Measurements from ENCODE around the gene GLRX5.
A peak's percentile ranks its signal among the peaks of the same experiment; 100 is the strongest.

GLRX5 gene

DNA sequence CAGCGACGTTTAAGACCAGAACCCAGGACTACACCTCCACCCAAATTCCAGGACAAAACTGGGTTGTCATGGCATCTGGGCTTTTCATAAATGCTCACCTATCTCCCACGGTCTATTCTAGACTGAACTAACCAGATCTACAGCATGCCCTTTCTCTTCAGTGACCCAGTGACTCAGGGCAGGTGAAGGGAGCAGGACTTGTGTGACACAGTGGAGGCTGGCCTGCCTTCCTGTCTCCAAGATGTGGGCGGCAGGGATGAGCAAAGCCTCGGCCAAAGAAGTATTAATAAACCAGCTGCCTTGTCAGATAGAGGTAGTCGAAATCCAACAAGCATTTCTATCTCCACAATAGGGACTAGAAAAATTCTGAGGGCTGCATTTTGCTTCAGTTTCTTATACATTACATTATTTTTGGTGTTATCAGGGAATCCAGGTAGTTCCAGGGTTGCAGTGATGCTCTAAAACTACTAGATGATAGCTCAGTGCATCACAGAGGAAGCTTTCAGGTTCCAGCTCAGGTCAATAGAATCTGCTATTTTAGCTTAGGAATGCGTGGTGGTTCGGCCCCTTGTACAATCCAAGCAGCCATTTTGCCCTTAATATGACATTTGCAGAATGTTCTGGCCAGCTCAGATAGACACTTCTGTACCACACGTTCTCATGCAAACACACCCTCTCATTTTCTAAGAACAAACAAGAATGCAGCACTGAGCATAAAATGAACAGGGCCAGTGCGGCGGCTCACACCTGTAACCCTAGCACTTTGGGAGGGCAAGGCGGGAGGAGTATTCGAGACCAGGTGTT is 4.2 kb upstream of the GLRX5 start:
- Histone ChIP-seq H3K27me3 (ENCODE audit: insufficient read depth, low read length) (no peaks in the 10 kb centered on the region; the same call in 1 of the 2 replicates), H3K9ac (ENCODE audit: low read depth, low read length) (no peak overlapping the region), H3K27ac (ENCODE audit: low read depth, low read length) (no peak overlapping the region), H3K4me3 (ENCODE audit: low read length) (no peak overlapping the region), H3K4me1 (ENCODE audit: insufficient read depth, low read length) (peaks cover 12% of the 10 kb centered on the region), H3K36me3 (ENCODE audit: insufficient read depth, low read length) (peaks cover 35% of the 10 kb centered on the region), H3K9me3 (ENCODE audit: insufficient read depth, low read depth, low read length) (no peaks in the 10 kb centered on the region)
- WGBS: 90% methylated on average over 12 of the region's 13 CpGs

DNA sequence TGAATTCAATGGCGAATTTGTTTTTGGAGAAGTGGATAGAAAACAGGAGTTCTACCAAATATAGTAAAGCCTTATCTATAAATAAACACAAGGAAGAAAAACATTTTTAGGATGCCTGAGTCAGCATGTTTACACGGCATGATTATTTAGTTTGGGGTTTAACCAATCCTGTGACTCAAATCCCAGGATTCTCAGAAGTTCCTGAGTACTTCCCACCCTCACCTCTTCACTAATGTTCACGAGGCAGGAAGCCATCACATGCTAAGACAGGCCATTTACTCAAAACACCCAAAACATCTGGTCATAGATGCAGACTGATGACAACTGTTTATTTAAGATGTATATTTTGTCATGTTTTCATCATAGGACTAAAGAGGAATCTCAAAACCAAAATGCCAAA is 3.4 kb upstream of the GLRX5 start:
- H3K9ac ChIP-seq (ENCODE audit: low read depth, low read length): no peak overlapping the region
- 91% methylated on average over 3 of the region's 3 CpGs for WGBS
- no peaks in the 10 kb centered on the region for H3K9me3 ChIP-seq (ENCODE audit: insufficient read depth, low read depth, low read length)
- H3K27me3 ChIP-seq (ENCODE audit: insufficient read depth, low read length): no peaks in the 10 kb centered on the region; the same call in 1 of the 2 replicates
- peaks cover 35% of the 10 kb centered on the region for H3K36me3 ChIP-seq (ENCODE audit: insufficient read depth, low read length)
- no peak overlapping the region for H3K4me3 ChIP-seq (ENCODE audit: low read length)
- no peak overlapping the region for H3K27ac ChIP-seq (ENCODE audit: low read depth, low read length)
- peaks cover 19% of the 10 kb centered on the region for H3K4me1 ChIP-seq (ENCODE audit: insufficient read depth, low read length)

DNA sequence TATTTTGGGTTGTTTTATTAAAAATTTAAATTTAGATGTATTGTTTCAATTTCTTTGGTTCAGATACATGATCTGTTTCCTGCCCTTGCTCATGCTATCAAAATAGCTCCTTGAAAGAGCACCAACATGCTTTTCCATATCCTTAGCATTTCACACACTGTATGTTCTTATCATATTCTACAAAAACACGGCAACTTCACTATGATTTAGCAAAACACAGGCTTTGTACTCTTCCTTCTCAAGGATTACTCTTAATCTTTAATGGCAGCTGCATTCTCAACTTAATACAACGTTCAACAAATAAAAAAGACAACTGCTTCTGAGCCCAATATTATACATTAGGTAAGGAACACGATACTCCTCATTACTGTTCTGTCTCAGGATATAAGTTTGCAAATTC is 2.9 kb upstream of the GLRX5 start:
- no peak overlapping the region for H3K27ac ChIP-seq (ENCODE audit: low read depth, low read length)
- H3K9ac ChIP-seq (ENCODE audit: low read depth, low read length): no peak overlapping the region
- H3K27me3 ChIP-seq (ENCODE audit: insufficient read depth, low read length): no peaks in the 10 kb centered on the region; the same call in 1 of the 2 replicates
- peaks cover 24% of the 10 kb centered on the region for H3K4me1 ChIP-seq (ENCODE audit: insufficient read depth, low read length)
- H3K4me3 ChIP-seq (ENCODE audit: low read length): peak overlapping the region; percentile 94
- 79% methylated on average over 3 of the region's 3 CpGs for WGBS
- peaks cover 35% of the 10 kb centered on the region for H3K36me3 ChIP-seq (ENCODE audit: insufficient read depth, low read length)
- no peaks in the 10 kb centered on the region for H3K9me3 ChIP-seq (ENCODE audit: insufficient read depth, low read depth, low read length)

DNA sequence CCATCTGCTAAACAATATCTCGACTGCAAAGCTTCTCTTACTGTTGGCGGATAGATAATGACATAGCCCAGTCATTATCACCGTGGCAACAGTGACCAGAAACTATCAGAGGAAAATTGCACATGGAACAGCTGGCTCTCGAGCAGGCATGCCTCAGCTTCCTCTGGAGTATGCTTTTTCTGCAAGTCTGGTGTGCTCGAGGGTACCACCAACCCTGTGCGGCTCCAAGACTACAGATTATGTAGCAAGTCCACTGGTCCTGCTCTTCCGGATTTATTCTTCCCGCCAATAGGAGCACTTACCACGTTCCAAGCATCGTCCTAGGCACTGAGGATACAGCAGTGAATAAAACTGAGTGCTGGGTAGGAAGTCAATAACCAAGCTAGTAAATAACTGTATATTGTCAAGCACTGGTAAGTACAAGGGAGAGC is 1.4 kb upstream of the GLRX5 start:
- Histone ChIP-seq H3K4me3 (ENCODE audit: low read length) (peak overlapping the region; percentile 94), H3K9ac (ENCODE audit: low read depth, low read length) (peak overlapping the region; percentile 82), H3K27ac (ENCODE audit: low read depth, low read length) (peak overlapping the region; percentile 34; the same call in 1 of the 2 replicates), H3K9me3 (ENCODE audit: insufficient read depth, low read depth, low read length) (no peaks in the 10 kb centered on the region), H3K4me1 (ENCODE audit: insufficient read depth, low read length) (peaks cover 28% of the 10 kb centered on the region), H3K36me3 (ENCODE audit: insufficient read depth, low read length) (peaks cover 35% of the 10 kb centered on the region), H3K27me3 (ENCODE audit: insufficient read depth, low read length) (no peaks in the 10 kb centered on the region; the same call in 1 of the 2 replicates)
- 23% methylated on average over 10 of the region's 10 CpGs for WGBS

DNA sequence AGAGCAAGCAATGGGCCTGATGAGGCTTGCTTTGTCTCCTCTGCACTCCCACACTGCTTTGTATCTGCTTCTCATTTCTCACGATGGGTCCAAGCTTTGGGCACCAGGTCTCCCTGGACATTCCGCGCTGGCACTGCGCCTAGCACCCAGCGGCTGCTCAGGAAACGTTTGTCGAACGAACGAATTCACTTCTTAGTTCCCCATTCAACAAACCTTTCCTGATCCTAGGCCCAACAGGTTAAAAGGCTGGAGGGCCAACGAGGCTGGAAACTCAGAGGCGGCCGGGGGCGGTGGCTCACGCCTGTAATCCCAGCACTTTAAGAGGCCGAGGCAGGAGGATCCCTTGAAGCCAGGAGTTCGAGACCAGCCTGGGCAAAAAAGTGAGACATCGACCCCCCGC is 1.0 kb upstream of the GLRX5 start:
- WGBS: under 1% methylated on average over 18 of the region's 18 CpGs
- Histone ChIP-seq H3K27me3 (ENCODE audit: insufficient read depth, low read length) (no peaks in the 10 kb centered on the region; the same call in 1 of the 2 replicates), H3K36me3 (ENCODE audit: insufficient read depth, low read length) (peaks cover 35% of the 10 kb centered on the region), H3K4me3 (ENCODE audit: low read length) (peak overlapping the region; percentile 94), H3K27ac (ENCODE audit: low read depth, low read length) (peak overlapping the region; percentile 88; the same call in 1 of the 2 replicates), H3K4me1 (ENCODE audit: insufficient read depth, low read length) (peaks cover 28% of the 10 kb centered on the region), H3K9ac (ENCODE audit: low read depth, low read length) (peak overlapping the region; percentile 82), H3K9me3 (ENCODE audit: insufficient read depth, low read depth, low read length) (no peaks in the 10 kb centered on the region)

DNA sequence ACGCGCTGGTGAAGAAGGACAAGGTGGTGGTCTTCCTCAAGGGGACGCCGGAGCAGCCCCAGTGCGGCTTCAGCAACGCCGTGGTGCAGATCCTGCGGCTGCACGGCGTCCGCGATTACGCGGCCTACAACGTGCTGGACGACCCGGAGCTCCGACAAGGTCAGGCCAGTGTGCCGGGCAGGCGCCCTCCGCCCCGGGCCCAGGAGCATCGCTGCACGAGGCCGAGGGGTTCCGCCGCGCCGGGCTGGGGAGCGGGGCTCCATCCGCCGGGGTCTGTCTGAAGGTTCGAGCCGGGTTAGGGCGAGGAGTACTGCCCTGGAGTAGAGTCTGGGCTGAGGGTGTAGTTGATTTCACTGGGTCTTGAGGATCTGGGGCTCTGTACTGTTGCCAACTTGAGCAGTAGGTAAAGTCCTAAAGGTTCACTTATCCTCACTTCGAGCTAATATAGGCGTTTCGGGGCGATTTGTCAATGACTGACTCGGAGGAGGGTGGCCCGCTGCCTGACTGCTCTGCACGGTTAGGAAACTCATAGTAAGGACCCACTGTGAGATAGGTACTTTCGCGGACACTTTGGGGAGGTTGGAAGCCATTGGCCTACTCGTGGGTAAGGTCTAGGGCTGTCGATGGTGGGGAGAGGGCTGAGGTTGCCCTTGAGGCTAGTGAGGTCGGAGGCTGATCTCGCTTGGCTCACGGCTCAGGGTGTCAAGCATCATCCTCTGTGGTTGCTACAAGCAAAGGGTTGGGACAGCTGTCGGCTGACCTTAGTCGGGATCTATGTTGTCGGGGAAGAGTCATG is 574 bp downstream of the GLRX5 start:
- Histone ChIP-seq H3K36me3 (ENCODE audit: insufficient read depth, low read length) (peaks cover 29% of the 10 kb centered on the region), H3K27ac (ENCODE audit: low read depth, low read length) (no peak overlapping the region)
- WGBS: 3% methylated on average over 52 of the region's 52 CpGs

DNA sequence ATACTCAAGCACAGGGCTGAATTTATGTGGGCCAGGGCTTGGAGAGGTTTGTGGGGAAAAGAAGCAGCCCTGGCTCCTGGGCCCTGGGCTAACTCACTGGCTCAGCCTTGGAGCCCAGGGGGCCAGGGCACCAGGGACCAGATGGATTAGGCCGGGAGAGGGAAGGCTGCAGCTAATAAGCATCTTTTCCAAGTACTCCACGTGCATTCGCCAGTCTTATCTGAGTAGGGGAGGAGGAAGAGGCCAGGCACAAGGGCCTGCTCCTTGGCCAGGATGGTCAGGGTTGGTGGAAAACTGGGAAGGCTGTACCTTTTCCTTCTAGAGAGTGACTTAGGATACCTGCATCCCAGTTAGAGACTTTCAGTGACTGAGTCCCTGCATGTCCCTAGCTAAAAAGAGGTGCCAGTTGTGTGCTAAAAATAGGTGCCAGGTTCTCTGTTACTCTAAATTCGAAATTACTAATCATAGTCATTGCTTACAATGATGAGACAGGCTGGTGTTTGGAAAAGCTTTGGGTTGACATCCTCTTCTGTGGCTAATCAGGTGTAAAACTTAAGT is 1.3 kb downstream of the GLRX5 start:
- Histone ChIP-seq H3K27me3 (ENCODE audit: insufficient read depth, low read length) (no peaks in the 10 kb centered on the region; the same call in 1 of the 2 replicates), H3K4me3 (ENCODE audit: low read length) (peak overlapping the region; percentile 94), H3K4me1 (ENCODE audit: insufficient read depth, low read length) (peaks cover 28% of the 10 kb centered on the region), H3K9ac (ENCODE audit: low read depth, low read length) (peak overlapping the region; percentile 87), H3K27ac (ENCODE audit: low read depth, low read length) (no peak overlapping the region), H3K9me3 (ENCODE audit: insufficient read depth, low read depth, low read length) (no peaks in the 10 kb centered on the region), H3K36me3 (ENCODE audit: insufficient read depth, low read length) (peaks cover 23% of the 10 kb centered on the region)
- 35% methylated on average over 4 of the region's 4 CpGs for whole genome bisulfite sequencing

More for the DNA sequence above, 574 bp downstream of the GLRX5 start:
- peaks cover 28% of the 10 kb centered on the region for H3K4me1 ChIP-seq (ENCODE audit: insufficient read depth, low read length)
- peak overlapping the region; percentile 94 for H3K4me3 ChIP-seq (ENCODE audit: low read length)
- no peaks in the 10 kb centered on the region; the same call in 1 of the 2 replicates for H3K27me3 ChIP-seq (ENCODE audit: insufficient read depth, low read length)
- H3K9ac ChIP-seq (ENCODE audit: low read depth, low read length): peak overlapping the region; percentile 87
- H3K9me3 ChIP-seq (ENCODE audit: insufficient read depth, low read depth, low read length): no peaks in the 10 kb centered on the region

DNA sequence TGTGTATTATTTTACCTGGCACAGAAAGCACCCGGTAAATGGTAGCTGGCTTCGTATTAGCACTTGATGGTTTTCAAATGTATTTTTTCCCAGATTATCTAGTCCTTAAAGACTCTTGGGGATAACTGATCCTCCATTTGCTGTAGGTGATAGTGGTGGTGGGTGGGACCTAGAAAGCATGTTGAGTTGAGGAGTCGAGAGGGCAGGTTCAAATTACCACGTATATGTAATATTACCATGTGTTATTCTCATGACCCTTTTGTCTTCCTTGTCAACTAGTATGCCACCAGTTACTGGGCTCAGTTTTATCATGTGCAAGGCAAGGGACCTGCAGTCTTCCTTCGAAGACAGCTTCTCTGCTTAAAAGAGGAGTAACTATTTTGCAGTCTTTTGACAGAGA is 1.8 kb downstream of the GLRX5 start:
- Histone ChIP-seq H3K27ac (ENCODE audit: low read depth, low read length) (no peak overlapping the region), H3K4me3 (ENCODE audit: low read length) (peak overlapping the region; percentile 94), H3K4me1 (ENCODE audit: insufficient read depth, low read length) (peaks cover 28% of the 10 kb centered on the region), H3K27me3 (ENCODE audit: insufficient read depth, low read length) (no peaks in the 10 kb centered on the region; the same call in 1 of the 2 replicates), H3K36me3 (ENCODE audit: insufficient read depth, low read length) (peaks cover 17% of the 10 kb centered on the region), H3K9ac (ENCODE audit: low read depth, low read length) (no peak overlapping the region), H3K9me3 (ENCODE audit: insufficient read depth, low read depth, low read length) (no peaks in the 10 kb centered on the region)
- WGBS: 84% methylated on average over 5 of the region's 5 CpGs

DNA sequence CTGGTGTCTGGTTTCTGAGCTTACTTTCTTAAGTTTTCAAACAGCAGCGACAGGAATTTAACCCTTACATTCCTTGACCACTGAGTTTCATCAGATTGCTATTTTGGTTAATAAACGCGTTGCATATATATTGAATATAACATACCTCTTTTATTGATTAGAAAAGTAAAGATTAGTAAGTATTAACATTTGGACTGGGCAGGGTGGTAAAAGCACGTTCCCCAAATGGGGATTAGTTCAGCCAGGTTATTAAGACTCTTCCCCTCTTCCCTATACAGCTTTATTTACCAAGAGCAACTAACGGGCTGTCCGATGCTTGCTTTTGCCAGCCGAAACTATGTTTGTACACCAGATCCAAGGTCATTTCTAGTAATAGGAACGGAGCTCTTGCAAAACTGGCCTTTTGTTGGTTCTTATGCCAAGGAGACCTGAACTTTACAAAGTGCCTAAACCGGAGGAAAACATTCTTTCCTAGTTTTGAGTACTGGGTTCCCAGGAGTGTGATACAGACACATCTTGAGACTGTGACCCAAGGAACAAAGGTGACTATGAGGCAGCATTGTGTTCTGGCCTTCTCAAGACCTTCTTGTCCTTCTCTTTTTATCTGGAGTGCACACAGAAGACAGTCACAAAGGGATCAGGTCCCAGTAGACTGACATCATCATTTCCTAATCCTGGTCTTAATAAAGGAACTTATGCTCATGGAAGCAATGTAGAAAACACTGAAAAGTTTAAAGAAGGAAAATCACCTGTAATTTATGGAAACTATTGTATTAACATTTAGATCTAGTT is 2.6 kb downstream of the GLRX5 start:
- 90% methylated on average over 7 of the region's 9 CpGs for WGBS
- H3K9ac ChIP-seq (ENCODE audit: low read depth, low read length): no peak overlapping the region

DNA sequence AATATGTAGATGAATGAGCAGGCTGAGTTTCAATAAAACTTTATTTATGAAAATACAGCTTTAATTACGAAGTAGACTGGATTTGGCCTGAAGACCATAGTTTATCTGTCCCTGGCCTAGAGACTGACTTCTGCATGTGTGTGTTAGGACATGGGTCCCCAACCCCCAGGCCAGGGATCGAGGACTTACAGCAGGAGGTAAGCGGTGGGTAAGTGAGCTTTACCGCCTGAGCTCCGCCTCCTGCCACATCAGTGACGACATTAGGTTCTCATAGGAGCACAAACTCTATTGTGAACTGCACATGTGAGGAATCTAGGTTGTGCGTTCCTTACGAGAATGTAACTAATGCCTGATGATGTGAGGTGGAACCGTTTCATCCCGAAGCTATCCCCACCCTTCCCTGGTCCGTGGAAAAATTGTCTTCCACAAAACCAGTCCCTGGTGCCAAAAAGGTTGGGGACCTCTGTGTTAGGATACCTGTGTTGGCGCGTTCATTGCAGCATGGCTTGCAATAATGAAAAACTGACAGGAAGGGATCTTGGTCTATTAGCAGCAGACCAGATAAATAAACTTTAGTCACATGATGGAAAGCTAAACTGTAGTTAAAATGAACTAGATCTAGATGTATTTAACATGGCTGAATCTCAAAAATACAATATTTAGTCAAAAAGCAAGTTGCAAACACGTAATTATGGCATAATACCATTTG is 4.1 kb downstream of the GLRX5 start:
- H3K27ac ChIP-seq (ENCODE audit: low read depth, low read length): no peak overlapping the region
- peaks cover 16% of the 10 kb centered on the region; the same call in 1 of the 2 replicates for H3K4me1 ChIP-seq (ENCODE audit: insufficient read depth, low read length)
- no peaks in the 10 kb centered on the region for H3K9me3 ChIP-seq (ENCODE audit: insufficient read depth, low read depth, low read length)
- no peaks in the 10 kb centered on the region; the same call in 1 of the 2 replicates for H3K27me3 ChIP-seq (ENCODE audit: insufficient read depth, low read length)
- WGBS: 87% methylated on average over 13 of the region's 14 CpGs
- H3K9ac ChIP-seq (ENCODE audit: low read depth, low read length): no peak overlapping the region
- H3K36me3 ChIP-seq (ENCODE audit: insufficient read depth, low read length): peaks cover 2% of the 10 kb centered on the region; the same call in 1 of the 2 replicates
- no peak overlapping the region for H3K4me3 ChIP-seq (ENCODE audit: low read length)

More for the DNA sequence above, 2.6 kb downstream of the GLRX5 start:
- no peaks in the 10 kb centered on the region for H3K9me3 ChIP-seq (ENCODE audit: insufficient read depth, low read depth, low read length)
- H3K27me3 ChIP-seq (ENCODE audit: insufficient read depth, low read length): no peaks in the 10 kb centered on the region; the same call in 1 of the 2 replicates
- H3K36me3 ChIP-seq (ENCODE audit: insufficient read depth, low read length): peaks cover 9% of the 10 kb centered on the region
- H3K4me1 ChIP-seq (ENCODE audit: insufficient read depth, low read length): peaks cover 24% of the 10 kb centered on the region
- H3K27ac ChIP-seq (ENCODE audit: low read depth, low read length): no peak overlapping the region
- no peak overlapping the region for H3K4me3 ChIP-seq (ENCODE audit: low read length)

Measured in HUES64 (cell line).